HUES64 (cell line): Measurements from ENCODE around the gene SAG.
"Not testable (repeated sequence)": the region's sequence is repeated elsewhere in the genome, so short reads cannot be mapped to it uniquely, and the experiment has no call there.

Experiments
- H3K27ac ChIP-seq: 2 replicates; pipeline ENCODE4 v1.7.0; 2013; ENCODE audit warnings: low read depth, low read length, inconsistent platforms
- H3K27me3 ChIP-seq: 2 replicates; pipeline ENCODE4 v1.6.1; 2013; ENCODE audit warnings: mild to moderate bottlenecking, low read length; ENCODE audit not compliant: insufficient read depth
- H3K36me3 ChIP-seq: 2 replicates; pipeline ENCODE4 v1.6.1; 2013; ENCODE audit warnings: mild to moderate bottlenecking, low read length; ENCODE audit not compliant: insufficient read depth
- H3K4me1 ChIP-seq: 2 replicates; pipeline ENCODE4 v1.6.1; 2013; ENCODE audit warnings: mild to moderate bottlenecking, low read length, moderate library complexity; ENCODE audit not compliant: insufficient read depth
- H3K4me3 ChIP-seq: 2 replicates; pipeline ENCODE4 v1.5.1; 2013; ENCODE audit warnings: mild to moderate bottlenecking, low read length, moderate library complexity
- H3K9ac ChIP-seq: 2 replicates; pipeline ENCODE4 v1.6.1; 2013; ENCODE audit warnings: mild to moderate bottlenecking, low read depth, low read length
- H3K9me3 ChIP-seq: 2 replicates; pipeline ENCODE4 v1.6.1; 2013; ENCODE audit warnings: low read depth, low read length; ENCODE audit not compliant: insufficient read depth
- WGBS: fragments of 150-250, 120-280 bp; methylation state at CpG from one replicate; pipeline ENCODE4 v1.1.7; 2013; ENCODE audit warnings: missing lambda C conversion rate; 5-methylcytosine and 5-hydroxymethylcytosine counted together

SAG gene

GRCh38 chr2:233369462-233369861 is 61.8 kb downstream of the SAG start:
- 94% methylated on average over 8 of the region's 8 CpGs for WGBS
- no peaks in the 10 kb centered on the region for H3K27me3 ChIP-seq
- no peak overlapping the region for H3K9ac ChIP-seq
- H3K36me3 ChIP-seq, result peaks cover 3% of the 10 kb centered on the region; the same call in 1 of the 2 replicates
- H3K27ac ChIP-seq, result no peak overlapping the region
- no peaks in the 10 kb centered on the region for H3K9me3 ChIP-seq
- H3K4me3 ChIP-seq, result no peak overlapping the region
- peaks cover 12% of the 10 kb centered on the region; the same call in 1 of the 2 replicates for H3K4me1 ChIP-seq

- Histone ChIP-seq H3K4me1 (peaks cover 12% of the 10 kb centered on the region; the same call in 1 of the 2 replicates), H3K27ac (no peak overlapping the region), H3K36me3 (peaks cover 3% of the 10 kb centered on the region; the same call in 1 of the 2 replicates), H3K4me3 (no peak overlapping the region), H3K27me3 (no peaks in the 10 kb centered on the region), H3K9me3 (no peaks in the 10 kb centered on the region), H3K9ac (no peak overlapping the region)
- WGBS, result 93% methylated on average over 7 of the region's 9 CpGs
These were observed 62.5 kb downstream of the SAG start for GRCh38 chr2:233369897-233370685.

- 87% methylated on average over 1 of the region's 2 CpGs for WGBS
- H3K4me1 ChIP-seq, result peaks cover 12% of the 10 kb centered on the region; the same call in 1 of the 2 replicates
- H3K9ac ChIP-seq, result no peak overlapping the region
- no peaks in the 10 kb centered on the region for H3K9me3 ChIP-seq
- H3K27ac ChIP-seq, result no peak overlapping the region
- no peak overlapping the region for H3K4me3 ChIP-seq
- no peaks in the 10 kb centered on the region for H3K27me3 ChIP-seq
- peaks cover 3% of the 10 kb centered on the region; the same call in 1 of the 2 replicates for H3K36me3 ChIP-seq
These were observed 64.0 kb downstream of the SAG start for GRCh38 chr2:233371641-233372040.

GRCh38 chr2:233372855-233373254 is 65.2 kb downstream of the SAG start:
- no peak overlapping the region for H3K27ac ChIP-seq
- H3K9ac ChIP-seq, result no peak overlapping the region
- peaks cover 3% of the 10 kb centered on the region; the same call in 1 of the 2 replicates for H3K36me3 ChIP-seq
- no peak overlapping the region for H3K4me3 ChIP-seq
- no peaks in the 10 kb centered on the region for H3K9me3 ChIP-seq
- H3K4me1 ChIP-seq, result peaks cover 12% of the 10 kb centered on the region; the same call in 1 of the 2 replicates
- no peaks in the 10 kb centered on the region for H3K27me3 ChIP-seq
- WGBS, result 97% methylated on average over 8 of the region's 8 CpGs

- 85% methylated on average over 4 of the region's 5 CpGs for WGBS
- Histone ChIP-seq H3K9me3 (no peaks in the 10 kb centered on the region), H3K36me3 (peaks cover 3% of the 10 kb centered on the region; the same call in 1 of the 2 replicates), H3K27me3 (no peaks in the 10 kb centered on the region), H3K9ac (no peak overlapping the region), H3K4me1 (peaks cover 12% of the 10 kb centered on the region; the same call in 1 of the 2 replicates), H3K27ac (no peak overlapping the region), H3K4me3 (no peak overlapping the region)
These were observed 65.7 kb downstream of the SAG start for GRCh38 chr2:233373316-233373715.

GRCh38 chr2:233374776-233375175 is 67.2 kb downstream of the SAG start:
- not testable (repeated sequence) for H3K27ac ChIP-seq, H3K27me3 ChIP-seq, H3K9ac ChIP-seq, H3K36me3 ChIP-seq, H3K4me1 ChIP-seq, H3K4me3 ChIP-seq, H3K9me3 ChIP-seq
- WGBS, result 94% methylated on average over 11 of the region's 11 CpGs

- no peak overlapping the region for H3K27ac ChIP-seq
These were observed 68.1 kb downstream of the SAG start for GRCh38 chr2:233375490-233376314.

GRCh38 chr2:233379034-233379433 is 71.4 kb downstream of the SAG start:
- H3K4me3 ChIP-seq, result no peak overlapping the region
- WGBS, result 83% methylated on average over 6 of the region's 6 CpGs
- no peak overlapping the region for H3K27ac ChIP-seq
- H3K9ac ChIP-seq, result no peak overlapping the region
- H3K4me1 ChIP-seq, result peaks cover 4% of the 10 kb centered on the region; the same call in 1 of the 2 replicates
- H3K9me3 ChIP-seq, result no peaks in the 10 kb centered on the region
- H3K27me3 ChIP-seq, result no peaks in the 10 kb centered on the region
- no peaks in the 10 kb centered on the region for H3K36me3 ChIP-seq

More at GRCh38 chr2:233375490-233376314, 68.1 kb downstream of the SAG start:
- no peak overlapping the region for H3K4me3 ChIP-seq
- 92% methylated on average over 10 of the region's 10 CpGs for WGBS
- no peak overlapping the region for H3K9ac ChIP-seq
- H3K27me3 ChIP-seq, result no peaks in the 10 kb centered on the region
- H3K4me1 ChIP-seq, result peaks cover 4% of the 10 kb centered on the region; the same call in 1 of the 2 replicates
- peaks cover 3% of the 10 kb centered on the region; the same call in 1 of the 2 replicates for H3K36me3 ChIP-seq
- H3K9me3 ChIP-seq, result no peaks in the 10 kb centered on the region

- no peaks in the 10 kb centered on the region for H3K9me3 ChIP-seq
- H3K36me3 ChIP-seq, result no peaks in the 10 kb centered on the region
- H3K27ac ChIP-seq, result no peak overlapping the region
- H3K4me3 ChIP-seq, result no peak overlapping the region
- H3K27me3 ChIP-seq, result no peaks in the 10 kb centered on the region
- H3K4me1 ChIP-seq, result peaks cover 4% of the 10 kb centered on the region; the same call in 1 of the 2 replicates
- no peak overlapping the region for H3K9ac ChIP-seq
- WGBS, result 91% methylated on average over 1 of the region's 1 CpG
These were observed 71.8 kb downstream of the SAG start for GRCh38 chr2:233379441-233379840.

- Histone ChIP-seq H3K4me3 (no peak overlapping the region), H3K9ac (no peak overlapping the region), H3K36me3 (no peaks in the 10 kb centered on the region), H3K27ac (no peak overlapping the region), H3K4me1 (peaks cover 7% of the 10 kb centered on the region; the same call in 1 of the 2 replicates), H3K27me3 (no peaks in the 10 kb centered on the region), H3K9me3 (no peaks in the 10 kb centered on the region)
- WGBS, result 90% methylated on average over 13 of the region's 13 CpGs
These were observed 72.7 kb downstream of the SAG start for GRCh38 chr2:233380132-233380895.
